BLaER1 (cell line): ENCODE results near the gene EIF2AK2.

ENCODE experiments used
- H3K27ac ChIP-seq: shearing (Covaris generic); formaldehyde crosslinking; 2 replicates; pipeline ENCODE4 v1.8.1; 2022
- H3K27me3 ChIP-seq: shearing (Covaris generic); formaldehyde crosslinking; 2 replicates; pipeline ENCODE4 v1.8.1; 2022
- H3K36me3 ChIP-seq: shearing (Covaris generic); formaldehyde crosslinking; 2 replicates; pipeline ENCODE4 v1.8.1; 2022
- H3K4me1 ChIP-seq: shearing (Covaris generic); formaldehyde crosslinking; 2 replicates; pipeline ENCODE4 v1.8.1; 2022
- H3K4me2 ChIP-seq: shearing (Covaris generic); formaldehyde crosslinking; 2 replicates; pipeline ENCODE4 v1.8.1; 2022
- H3K4me3 ChIP-seq: shearing (Covaris generic); formaldehyde crosslinking; 2 replicates; pipeline ENCODE4 v1.8.1; 2022
- H3K9ac ChIP-seq: shearing (Covaris generic); formaldehyde crosslinking; 2 replicates; pipeline ENCODE4 v1.8.1; 2022
- H3K9me3 ChIP-seq: shearing (Covaris generic); formaldehyde crosslinking; 2 replicates; pipeline ENCODE4 v1.8.1; 2022
- H4K20me1 ChIP-seq: shearing (Covaris generic); formaldehyde crosslinking; 2 replicates; pipeline ENCODE4 v1.8.1; 2022
- Cebpa-rat ChIP-seq: shearing (Covaris generic); IDR thresholded peaks from 2 replicates; pipeline ENCODE4 v1.8.1; 2022

Gene EIF2AK2

GRCh38 chr2:37083873-37084794 is 72.6 kb downstream of the EIF2AK2 start, which contains the start of the genes GPATCH11 and HEATR5B:
Gene GPATCH11 (plus strand): TSS chr2:37084518. CDS start chr2:37088382, 3,864 bp downstream.
Gene HEATR5B (minus strand): TSS chr2:37084372. CDS start chr2:37083414, 958 bp downstream.
- TF ChIP-seq Cebpa-rat, result peak; percentile 81; the same call in 1 of the 2 replicates
- Histone ChIP-seq H3K9ac (peak within 1 kb of the TSS; percentile 83), H3K4me1 (peaks cover 56% of the 10 kb centered on the region), H3K27me3 (no peaks in the 10 kb centered on the region), H3K4me3 (peak within 1 kb of the TSS; percentile 93), H3K4me2 (peak within 1 kb of the TSS; percentile 91), H4K20me1 (peaks cover 12% of the 10 kb centered on the region; the same call in 1 of the 2 replicates), H3K27ac (peak within 1 kb of the TSS; percentile 54), H3K36me3 (peaks cover 29% of the 10 kb centered on the region), H3K9me3 (no peaks in the 10 kb centered on the region)

GRCh38 chr2:37080689-37081088 is 76.1 kb downstream of the EIF2AK2 start:
- H3K36me3 ChIP-seq, result peaks cover 55% of the 10 kb centered on the region
- peaks cover 12% of the 10 kb centered on the region; the same call in 1 of the 2 replicates for H4K20me1 ChIP-seq
- H3K27me3 ChIP-seq, result no peaks in the 10 kb centered on the region
- no peak overlapping the region for H3K9ac ChIP-seq
- H3K9me3 ChIP-seq, result no peaks in the 10 kb centered on the region
- peaks cover 44% of the 10 kb centered on the region for H3K4me1 ChIP-seq
- TF ChIP-seq Cebpa-rat, result no peak
- H3K4me3 ChIP-seq, result no peak overlapping the region
- no peak overlapping the region for H3K27ac ChIP-seq
- peak overlapping the region; percentile 53 for H3K4me2 ChIP-seq

- Histone ChIP-seq H4K20me1 (peaks cover 12% of the 10 kb centered on the region; the same call in 1 of the 2 replicates), H3K27me3 (no peaks in the 10 kb centered on the region), H3K4me3 (no peak overlapping the region), H3K4me2 (peak overlapping the region; percentile 53; the same call in 1 of the 2 replicates), H3K27ac (no peak overlapping the region), H3K4me1 (peaks cover 40% of the 10 kb centered on the region), H3K36me3 (peaks cover 58% of the 10 kb centered on the region), H3K9me3 (no peaks in the 10 kb centered on the region), H3K9ac (no peak overlapping the region)
- no peak for TF ChIP-seq Cebpa-rat
These were observed 76.5 kb downstream of the EIF2AK2 start for GRCh38 chr2:37080266-37080665.

- no peak for TF ChIP-seq Cebpa-rat
- no peak overlapping the region for H3K9ac ChIP-seq
- no peaks in the 10 kb centered on the region for H4K20me1 ChIP-seq
- peaks cover 79% of the 10 kb centered on the region for H3K36me3 ChIP-seq
- H3K4me3 ChIP-seq, result no peak overlapping the region
- H3K27me3 ChIP-seq, result no peaks in the 10 kb centered on the region
- no peaks in the 10 kb centered on the region for H3K4me1 ChIP-seq
- no peak overlapping the region for H3K4me2 ChIP-seq
- H3K27ac ChIP-seq, result no peak overlapping the region
- H3K9me3 ChIP-seq, result no peaks in the 10 kb centered on the region
These were observed 85.8 kb downstream of the EIF2AK2 start for GRCh38 chr2:37070931-37071330.

GRCh38 chr2:37068686-37069085 is 88.1 kb downstream of the EIF2AK2 start:
- Histone ChIP-seq H4K20me1 (no peaks in the 10 kb centered on the region), H3K4me2 (no peak overlapping the region), H3K4me3 (no peak overlapping the region), H3K9me3 (no peaks in the 10 kb centered on the region), H3K4me1 (no peaks in the 10 kb centered on the region), H3K27me3 (no peaks in the 10 kb centered on the region), H3K9ac (no peak overlapping the region), H3K27ac (no peak overlapping the region), H3K36me3 (peaks cover 81% of the 10 kb centered on the region)
- no peak for TF ChIP-seq Cebpa-rat

- Histone ChIP-seq H3K9ac (no peak overlapping the region), H3K27me3 (no peaks in the 10 kb centered on the region), H3K4me3 (no peak overlapping the region), H3K9me3 (no peaks in the 10 kb centered on the region), H3K27ac (no peak overlapping the region), H4K20me1 (no peaks in the 10 kb centered on the region), H3K4me1 (no peaks in the 10 kb centered on the region), H3K4me2 (no peak overlapping the region), H3K36me3 (peaks cover 90% of the 10 kb centered on the region)
- no peak for TF ChIP-seq Cebpa-rat
These were observed 95.0 kb downstream of the EIF2AK2 start for GRCh38 chr2:37061776-37062175.

- Histone ChIP-seq H3K9ac (no peak overlapping the region), H3K4me1 (no peaks in the 10 kb centered on the region), H4K20me1 (no peaks in the 10 kb centered on the region), H3K9me3 (no peaks in the 10 kb centered on the region), H3K36me3 (peaks cover 89% of the 10 kb centered on the region), H3K4me2 (no peak overlapping the region), H3K27ac (no peak overlapping the region), H3K4me3 (no peak overlapping the region), H3K27me3 (no peaks in the 10 kb centered on the region)
- TF ChIP-seq Cebpa-rat, result no peak
These were observed 95.6 kb downstream of the EIF2AK2 start for GRCh38 chr2:37061013-37061711.

- Histone ChIP-seq H3K36me3 (peaks cover 89% of the 10 kb centered on the region), H3K9ac (no peak overlapping the region), H3K4me2 (no peak overlapping the region), H3K4me3 (no peak overlapping the region), H3K27ac (no peak overlapping the region), H4K20me1 (no peaks in the 10 kb centered on the region), H3K9me3 (no peaks in the 10 kb centered on the region), H3K4me1 (no peaks in the 10 kb centered on the region), H3K27me3 (no peaks in the 10 kb centered on the region)
- TF ChIP-seq Cebpa-rat, result no peak
These were observed 96.3 kb downstream of the EIF2AK2 start for GRCh38 chr2:37060446-37060845.

- no peaks in the 10 kb centered on the region for H3K9me3 ChIP-seq
- H4K20me1 ChIP-seq, result no peaks in the 10 kb centered on the region
- no peak overlapping the region for H3K9ac ChIP-seq
- no peak overlapping the region for H3K4me3 ChIP-seq
- no peak for TF ChIP-seq Cebpa-rat
- H3K36me3 ChIP-seq, result peaks cover 86% of the 10 kb centered on the region
- H3K4me1 ChIP-seq, result no peaks in the 10 kb centered on the region
- no peak overlapping the region for H3K4me2 ChIP-seq
- no peak overlapping the region for H3K27ac ChIP-seq
- H3K27me3 ChIP-seq, result no peaks in the 10 kb centered on the region
These were observed 96.9 kb downstream of the EIF2AK2 start for GRCh38 chr2:37059841-37060240.
